Esophagus squamous epithelium (tissue), 5 donors: ENCODE results near the gene NUDT22. TPM values are rescaled to one million over a fixed set of nuclear protein-coding genes. Genes with fewer than 3 reads are reported as not detected.

Experiments used
- DNase-seq: peaks from one replicate; lab custom pipeline; 2025; lab: John Stamatoyannopoulos, UW
- H3K27ac ChIP-seq, 4 donors: fragments of 200-600 bp; sonication (generic); one replicate each; pipeline ENCODE4 v1.5.1; 2016 to 2019; ENCODE audit warnings: mild to moderate bottlenecking in 1 of 4
- H3K27me3 ChIP-seq, 4 donors: fragments of 200-600 bp; sonication (generic); 1 replicate in 3 of 4; 2 replicates in 1 of 4; pipeline versions ENCODE4 v1.5.1 to v1.6.0; 2017 to 2021; ENCODE audit warnings: antibody characterized with exemption in 1 of 4
- H3K36me3 ChIP-seq, 3 donors: fragments of 200-600 bp; sonication (generic); one replicate each; pipeline ENCODE4 v1.5.1; 2016 to 2019
- H3K4me1 ChIP-seq, 3 donors: fragments of 200-600 bp; sonication (generic); one replicate each; pipeline ENCODE4 v1.5.1; 2017 to 2019
- H3K4me3 ChIP-seq, 4 donors: fragments of 200-600 bp; sonication (generic); 1 replicate in 3 of 4; 2 replicates in 1 of 4; pipeline ENCODE4 v1.5.1; 2016 to 2019; ENCODE audit warnings: mild to moderate bottlenecking in 2 of 4, moderate library complexity in 1 of 4
- H3K9me3 ChIP-seq, 3 donors: fragments of 200-600 bp; sonication (generic); one replicate each; pipeline ENCODE4 v1.5.1; 2016 to 2019
- POLR2A ChIP-seq, 4 donors: fragments of 450-650 bp; IDR thresholded peaks; one replicate each; pipeline ENCODE4 v1.6.1; 2017; ENCODE audit warnings: antibody characterized with exemption in 4 of 4, mild to moderate bottlenecking in 4 of 4, moderate library complexity in 3 of 4
- WGBS, 2 donors: methylation state at CpG; one replicate each; pipeline ENCODE4 v1.1.5; 2018; 5-methylcytosine and 5-hydroxymethylcytosine counted together
- intact Hi-C: fragments of 100-400 bp; cut with DNase I; formaldehyde crosslinking; loops from one replicate; pipeline ENCODE4 v1.15.0; 2022
- total RNA-seq, 4 donors: library from RNA; depleted of rRNA; stranded (reverse); fragments of >200 nt; gene quantifications; one replicate each; pipeline ENCODE4 v1.1.0, GENCODE V29; 2016
- TF ChIP-seq, protein P1 (sequence below), 6 experiments: fragments of 450-650 bp in 4 of 6; fragments of 200-600 bp in 2 of 6; sonication (generic) in 2 of 6; IDR thresholded peaks; one replicate each; pipeline ENCODE4 v1.5.1; 2016 to 2019; ENCODE audit warnings: antibody characterized with exemption in 6 of 6, mild to moderate bottlenecking in 4 of 6, moderate library complexity in 4 of 6
- donor health status: DM: yes; HTN: yes; CAD: no.

NUDT22 gene
- total RNA-seq, 4 donors from 2014 or later, result 44.0 to 60.1 (median 50.7) TPM

DNA sequence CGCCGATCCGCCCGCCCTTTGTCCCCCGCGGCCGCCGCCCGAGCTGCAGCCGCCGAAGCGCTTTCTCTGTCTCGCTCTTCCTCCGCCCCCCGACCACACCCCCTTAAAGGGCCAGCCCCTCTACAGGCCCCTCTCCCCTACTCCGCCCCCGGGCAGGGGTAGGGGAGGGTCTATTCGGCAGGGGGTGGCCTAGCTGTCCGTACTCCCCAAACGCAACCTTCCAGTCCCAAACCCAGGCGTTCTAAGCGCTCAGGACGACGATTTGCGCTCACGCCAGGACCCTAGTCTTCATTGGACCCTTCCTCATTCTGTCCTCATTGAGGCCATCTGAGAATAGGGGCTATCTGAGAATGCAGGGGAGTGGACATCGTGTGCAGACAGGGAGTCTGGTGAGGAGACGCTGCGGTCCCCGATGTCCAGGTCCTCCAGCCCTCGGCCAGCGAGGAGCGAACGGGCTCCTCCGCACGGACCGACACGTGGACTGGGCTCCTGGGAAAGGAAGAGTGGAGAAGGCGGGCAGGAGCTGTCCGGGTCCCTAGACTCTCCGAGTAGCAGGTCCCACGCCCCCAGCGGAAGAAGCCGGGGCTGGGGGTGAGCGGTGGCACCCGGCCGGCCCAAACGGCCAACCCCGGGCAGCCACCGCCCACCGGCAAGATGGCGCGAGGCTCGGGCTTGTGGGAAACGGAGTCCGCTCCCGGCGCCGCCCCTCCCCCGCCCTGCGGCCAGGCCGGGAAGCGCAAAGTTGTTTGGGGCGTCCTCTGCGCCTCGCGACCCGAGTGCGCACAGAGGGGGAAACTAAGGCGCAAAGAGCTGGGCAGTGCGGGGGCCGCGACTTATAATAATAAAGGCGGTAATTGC, 21.0 kb downstream of the NUDT22 start, which contains the start of gene PPP1R14B:
Gene PPP1R14B, minus strand, starts transcription at position 73 of the 858 bp plus-strand sequence. CDS start 270 bp downstream, outside the sequence.
- 0 to 1% methylated on average over 13 to 29 of the region's 74 CpGs for WGBS, 2 donors
- TF ChIP-seq, protein P1, sequence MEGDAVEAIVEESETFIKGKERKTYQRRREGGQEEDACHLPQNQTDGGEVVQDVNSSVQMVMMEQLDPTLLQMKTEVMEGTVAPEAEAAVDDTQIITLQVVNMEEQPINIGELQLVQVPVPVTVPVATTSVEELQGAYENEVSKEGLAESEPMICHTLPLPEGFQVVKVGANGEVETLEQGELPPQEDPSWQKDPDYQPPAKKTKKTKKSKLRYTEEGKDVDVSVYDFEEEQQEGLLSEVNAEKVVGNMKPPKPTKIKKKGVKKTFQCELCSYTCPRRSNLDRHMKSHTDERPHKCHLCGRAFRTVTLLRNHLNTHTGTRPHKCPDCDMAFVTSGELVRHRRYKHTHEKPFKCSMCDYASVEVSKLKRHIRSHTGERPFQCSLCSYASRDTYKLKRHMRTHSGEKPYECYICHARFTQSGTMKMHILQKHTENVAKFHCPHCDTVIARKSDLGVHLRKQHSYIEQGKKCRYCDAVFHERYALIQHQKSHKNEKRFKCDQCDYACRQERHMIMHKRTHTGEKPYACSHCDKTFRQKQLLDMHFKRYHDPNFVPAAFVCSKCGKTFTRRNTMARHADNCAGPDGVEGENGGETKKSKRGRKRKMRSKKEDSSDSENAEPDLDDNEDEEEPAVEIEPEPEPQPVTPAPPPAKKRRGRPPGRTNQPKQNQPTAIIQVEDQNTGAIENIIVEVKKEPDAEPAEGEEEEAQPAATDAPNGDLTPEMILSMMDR (IDR thresholded peaks at IDR 0.05), result peak in 4 of 6 experiments; percentile 17 to 35 (median 28)
- peak in 1 of 4 donors; percentile 51 for TF ChIP-seq POLR2A (IDR thresholded peaks at IDR 0.05)
- H3K27ac ChIP-seq, result peak within 1 kb of the TSS; percentile 89 to 100 (median 92)
- peaks cover 0 to 26% (median 0%) of the 10 kb centered on the region in 3 donors for H3K36me3 ChIP-seq
- peaks cover 46 to 79% (median 58%) of the 10 kb centered on the region in 3 donors for H3K4me1 ChIP-seq
- peak; percentile 43 for DNase-seq
- H3K4me3 ChIP-seq, result peak within 1 kb of the TSS; percentile 46 to 88 (median 83)
- H3K9me3 ChIP-seq, result no peaks in the 10 kb centered on the region
- intact Hi-C loops, result no loop called here
- H3K27me3 ChIP-seq, result no peaks in the 10 kb centered on the region

DNA sequence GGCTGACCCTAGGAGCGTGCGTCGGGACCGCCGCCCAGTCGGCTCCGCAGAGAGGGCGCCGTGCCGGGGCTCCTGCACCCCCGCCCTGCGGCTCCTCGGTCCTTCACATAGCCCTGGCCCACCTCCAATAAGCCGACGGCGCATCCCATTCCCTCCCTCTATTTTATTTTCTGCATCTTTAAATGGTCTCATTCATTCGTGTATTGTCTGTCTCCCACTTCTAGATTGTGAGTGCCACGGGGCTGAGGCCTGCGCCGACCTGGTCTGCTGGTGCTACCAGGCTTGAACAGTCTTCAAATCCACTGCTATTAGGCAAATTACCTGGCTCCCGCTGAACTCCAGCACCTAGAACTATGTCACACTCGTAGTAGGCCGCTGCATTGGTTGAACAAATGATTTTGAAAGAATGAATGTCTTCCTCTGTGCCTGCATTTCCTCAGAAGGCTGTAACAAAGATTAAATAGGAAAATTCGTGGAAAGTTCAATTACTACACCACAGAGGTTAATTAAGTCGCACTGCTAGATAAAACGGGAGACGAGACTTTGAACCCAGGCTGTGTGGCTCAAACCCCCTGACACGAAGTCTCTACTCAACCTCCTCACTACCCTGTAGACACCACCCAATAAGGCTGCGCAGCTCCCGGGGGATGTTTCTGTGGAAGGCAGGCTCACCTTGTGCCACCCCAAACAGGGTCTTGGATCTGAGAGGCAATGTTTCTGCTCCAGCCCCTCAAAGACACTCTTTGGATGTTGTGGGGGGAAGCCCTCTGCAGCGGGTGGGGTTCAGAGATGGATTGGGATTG, 21.9 kb downstream of the NUDT22 start:
- intact Hi-C loops, result no loop called here
- H3K4me1 ChIP-seq, result peaks cover 46 to 79% (median 58%) of the 10 kb centered on the region in 3 donors
- H3K27me3 ChIP-seq, result no peaks in the 10 kb centered on the region
- TF ChIP-seq POLR2A (IDR thresholded peaks at IDR 0.05), result no peak
- TF ChIP-seq, protein P1 (IDR thresholded peaks at IDR 0.05), result no peak
- DNase-seq, result no peak
- no peaks in the 10 kb centered on the region for H3K9me3 ChIP-seq
- peak overlapping the region; percentile 44 to 88 (median 83) for H3K4me3 ChIP-seq
- H3K27ac ChIP-seq, result peak overlapping the region; percentile 89 to 96 (median 92)
- H3K36me3 ChIP-seq, result peaks cover 0 to 21% (median 0%) of the 10 kb centered on the region in 3 donors
- 31 to 33% methylated on average over 29 to 30 of the region's 31 CpGs for WGBS, 2 donors

DNA sequence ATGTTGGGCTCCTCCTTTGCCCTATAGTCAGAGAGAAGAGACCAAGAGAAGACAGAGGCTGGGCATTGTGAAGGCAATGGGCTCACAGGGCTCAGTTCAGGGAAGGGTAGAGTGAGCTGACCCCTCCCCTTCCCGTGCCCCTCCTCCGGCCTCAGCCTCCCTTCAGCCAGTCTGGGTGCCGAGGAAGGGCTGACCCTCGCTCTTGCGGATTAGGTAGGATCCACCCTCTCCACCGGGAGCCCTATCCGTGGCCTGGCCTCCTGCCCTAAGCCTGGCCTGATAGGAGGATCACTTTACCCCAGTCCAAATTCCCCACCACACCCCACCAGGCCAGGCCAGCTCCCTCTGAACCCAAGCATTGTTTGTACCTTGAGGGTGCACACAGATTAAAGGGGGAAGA, 22.5 kb downstream of the NUDT22 start:
- TF ChIP-seq, protein P1 (IDR thresholded peaks at IDR 0.05), result no peak
- no peak for TF ChIP-seq POLR2A (IDR thresholded peaks at IDR 0.05)
- Histone ChIP-seq H3K4me3 (no peak overlapping the region), H3K4me1 (peaks cover 46 to 79% (median 59%) of the 10 kb centered on the region in 3 donors), H3K9me3 (no peaks in the 10 kb centered on the region), H3K27me3 (no peaks in the 10 kb centered on the region), H3K27ac (no peak overlapping the region), H3K36me3 (peaks cover 0 to 15% (median 0%) of the 10 kb centered on the region in 3 donors)
- DNase-seq, result no peak
- WGBS, 2 donors, result 79% methylated on average over 6 of the region's 7 CpGs; no CpG with 5 or more reads in 1 of the 2 donors
- intact Hi-C loops, result no loop called here

DNA sequence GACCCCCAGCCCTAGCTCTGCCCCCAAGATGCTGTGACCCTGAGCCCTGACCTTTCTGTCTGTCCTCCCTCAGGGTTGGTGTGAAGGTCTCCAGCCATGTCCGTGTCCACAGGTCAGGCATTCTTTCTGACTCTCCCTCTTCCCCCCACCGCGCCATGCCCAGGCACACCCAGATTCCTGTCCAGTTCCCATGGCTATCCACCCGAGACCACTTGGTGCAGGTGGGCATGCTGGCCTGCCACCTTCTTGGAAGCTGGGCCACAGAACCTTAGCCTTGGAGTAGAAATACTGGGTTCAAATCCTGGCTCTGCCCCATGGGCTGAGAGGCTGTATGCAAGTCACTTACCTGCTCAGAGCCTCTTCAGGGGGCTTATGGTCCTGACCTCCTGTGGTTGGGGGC, 23.0 kb downstream of the NUDT22 start:
- Histone ChIP-seq H3K27me3 (no peaks in the 10 kb centered on the region), H3K9me3 (no peaks in the 10 kb centered on the region), H3K4me3 (no peak overlapping the region), H3K27ac (no peak overlapping the region), H3K36me3 (peaks cover 0 to 13% (median 0%) of the 10 kb centered on the region in 3 donors), H3K4me1 (peaks cover 44 to 79% (median 60%) of the 10 kb centered on the region in 3 donors)
- TF ChIP-seq, protein P1 (IDR thresholded peaks at IDR 0.05), result no peak
- no peak for TF ChIP-seq POLR2A (IDR thresholded peaks at IDR 0.05)
- WGBS, 2 donors, result 92 to 100% methylated on average over 4 of the region's 4 CpGs
- intact Hi-C loops, result no loop called here
- DNase-seq, result no peak
